ENCODE data around the gene OLR1.

Gene OLR1

DNA sequence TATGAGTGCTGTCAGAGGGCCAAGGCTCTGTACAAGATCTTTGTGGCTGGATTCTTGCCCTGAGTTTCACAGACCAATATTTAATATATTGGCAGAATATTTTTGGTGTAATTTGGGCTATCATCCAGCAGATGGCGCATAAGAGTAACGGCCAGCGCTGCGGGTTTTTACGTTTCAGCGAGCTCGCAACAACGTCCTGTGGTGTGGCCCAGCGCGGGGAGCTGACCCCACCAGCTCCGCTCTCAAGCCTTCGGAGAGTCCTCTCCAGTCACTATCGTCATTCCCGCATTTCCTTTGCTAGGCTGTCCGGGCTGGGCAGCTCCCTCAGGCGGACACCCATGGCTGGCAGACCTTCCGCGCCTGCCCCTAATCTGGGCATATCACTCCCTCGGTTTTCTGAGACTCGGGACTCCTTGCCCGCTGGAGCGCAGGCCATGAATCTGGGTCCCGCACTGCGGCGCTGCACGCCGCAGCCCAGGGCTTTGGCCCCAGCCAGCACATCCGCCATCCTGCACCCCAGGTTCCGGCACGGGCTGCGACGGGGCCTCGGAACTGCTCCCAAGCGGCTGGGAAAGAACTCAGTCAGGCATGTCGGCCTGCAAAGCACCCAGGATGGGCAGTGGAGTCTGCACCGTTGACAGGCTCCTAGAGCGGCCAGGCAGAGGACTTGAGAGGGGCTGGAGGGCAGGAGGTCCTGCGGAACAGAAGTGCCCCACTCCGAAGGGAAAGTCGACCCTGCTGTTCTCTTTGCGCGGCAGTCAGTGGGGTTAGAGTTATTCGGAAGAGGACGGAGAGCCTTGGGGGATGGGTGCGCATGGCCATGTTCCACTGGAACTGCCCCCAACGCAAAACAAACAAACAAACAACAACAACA is 18.4 kb downstream of the OLR1 start:
- no peak for DNase-seq (ENCODE audit: low read depth)

DNA sequence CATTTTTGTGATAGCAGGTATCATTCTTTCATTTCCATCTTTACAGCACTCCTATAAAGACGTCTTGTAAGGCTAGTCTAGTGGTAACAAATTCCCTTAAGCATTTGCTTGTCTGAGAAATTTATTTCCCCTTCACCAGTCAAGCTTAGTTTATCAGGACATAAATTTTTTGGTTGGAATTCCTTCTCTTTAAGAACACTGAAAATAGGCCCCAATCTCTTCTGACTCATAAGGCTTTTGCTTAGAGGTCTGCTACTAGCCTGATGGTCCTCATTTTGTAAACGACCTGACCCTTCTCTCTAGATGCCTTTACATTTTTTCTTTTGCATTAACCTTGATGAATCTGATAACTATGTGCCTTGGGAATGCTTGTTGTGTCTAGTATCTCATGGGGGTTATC is 20.3 kb downstream of the OLR1 start:
- no peak for DNase-seq (ENCODE audit: low read depth)

DNA sequence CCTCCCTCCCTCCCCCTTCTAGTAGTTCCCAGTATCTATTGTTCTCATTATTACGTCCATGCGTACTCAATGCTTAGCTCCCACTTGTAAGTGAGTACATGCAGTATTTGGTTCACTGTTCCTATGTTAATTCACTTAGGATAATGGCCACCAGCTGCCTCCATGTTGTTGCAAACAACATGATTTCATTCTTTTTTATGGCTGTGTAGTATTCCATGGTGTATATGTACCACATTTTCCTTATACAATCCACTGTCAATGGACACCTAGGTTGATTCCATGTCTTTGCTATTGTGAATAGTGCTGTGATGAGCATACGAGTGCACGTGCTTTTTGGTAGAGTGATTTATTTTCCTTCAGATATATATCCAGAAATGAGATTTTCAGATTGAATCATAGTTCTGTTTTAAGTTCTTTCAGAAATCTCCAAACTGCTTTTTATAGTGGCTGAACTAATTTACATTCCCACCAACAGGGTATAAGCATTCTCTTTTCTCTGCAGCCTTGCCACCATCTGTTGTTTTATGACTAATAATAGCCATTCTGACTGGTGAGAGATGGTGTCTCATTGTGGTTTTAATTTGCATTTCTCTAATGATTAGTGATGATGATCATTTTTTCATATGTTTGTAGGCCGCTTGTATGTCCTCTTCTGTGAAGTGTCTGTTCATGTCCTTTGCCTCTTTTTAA is 24.1 kb downstream of the OLR1 start:
- no peak for DNase-seq (ENCODE audit: low read depth)

DNA sequence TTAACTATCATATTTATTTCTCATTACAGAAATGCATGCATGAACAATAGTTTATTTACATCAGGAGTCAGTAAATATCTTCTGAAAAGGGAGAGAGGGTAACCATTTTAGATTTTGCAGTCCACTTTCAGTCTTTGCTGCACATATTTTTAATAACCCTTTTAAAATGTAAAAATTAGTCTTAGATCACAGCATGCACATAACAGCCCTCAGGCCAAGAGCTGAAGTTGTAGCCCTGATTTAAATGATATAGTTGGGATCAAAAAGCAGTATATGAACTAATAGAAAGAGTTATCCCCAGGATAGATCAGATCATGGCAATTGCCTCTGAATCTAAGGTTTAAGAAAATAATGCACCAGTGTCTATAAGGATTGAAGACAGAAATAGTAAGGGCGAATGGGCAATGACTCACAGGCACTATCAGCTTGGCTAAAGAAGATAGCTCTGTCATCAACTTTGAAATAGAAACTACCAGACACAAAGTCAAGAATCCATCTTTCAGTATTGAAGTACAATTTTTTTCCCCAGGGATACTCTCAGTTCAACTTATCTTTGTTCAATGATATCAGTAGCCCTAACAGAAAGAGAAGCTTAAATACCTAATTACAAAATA is 28.8 kb downstream of the OLR1 start:
- DNase-seq (ENCODE audit: low read depth), result no peak

DNA sequence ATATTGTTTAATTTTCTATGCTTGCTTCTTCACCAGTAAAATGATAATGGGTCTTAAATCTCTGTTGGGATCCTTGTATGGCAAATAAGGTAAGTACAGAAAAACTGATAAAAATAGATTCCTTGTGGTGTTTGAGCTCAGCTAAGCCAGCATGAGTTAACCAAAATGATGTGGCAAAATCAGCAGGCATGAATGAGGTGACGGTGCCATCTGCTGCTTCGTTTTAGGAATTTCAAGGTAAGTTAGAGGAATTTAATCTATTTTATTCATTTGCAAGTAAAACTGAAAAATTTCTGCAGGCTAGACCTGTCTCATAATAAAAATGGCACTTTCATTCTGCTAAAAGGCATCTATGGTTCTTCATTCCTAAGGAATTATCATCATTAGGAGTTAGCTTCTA is 31.9 kb downstream of the OLR1 start:
- peak; percentile 34 for DNase-seq (ENCODE audit: low read depth)

DNA sequence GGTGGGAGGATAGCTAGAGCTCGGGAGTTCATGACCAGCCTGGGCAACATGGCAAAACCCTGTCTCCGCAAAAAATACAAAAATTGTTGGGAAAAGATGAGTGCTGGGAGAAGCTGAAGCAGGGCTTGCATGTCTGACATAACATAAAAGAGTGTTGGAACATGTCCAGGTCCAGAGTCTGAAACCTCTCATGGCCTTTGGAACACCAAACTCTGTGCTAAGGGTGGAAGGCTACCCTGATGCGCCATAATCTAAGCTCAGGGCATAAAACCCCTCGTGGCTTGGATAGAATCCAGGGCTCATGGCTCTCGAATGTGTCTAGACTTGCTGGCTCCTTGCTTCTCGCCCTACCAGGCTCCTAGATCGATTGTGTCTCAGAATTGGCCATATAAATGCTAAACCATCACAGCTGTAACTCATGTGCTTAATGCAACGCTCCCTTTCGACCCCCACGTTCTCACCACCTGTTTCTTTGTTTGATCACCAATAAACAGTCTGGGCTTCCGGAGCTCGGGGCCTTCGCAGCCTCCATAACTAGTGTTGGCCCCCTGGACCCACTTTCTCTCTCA is 35.2 kb downstream of the OLR1 start:
- DNase-seq (ENCODE audit: low read depth), result no peak

DNA sequence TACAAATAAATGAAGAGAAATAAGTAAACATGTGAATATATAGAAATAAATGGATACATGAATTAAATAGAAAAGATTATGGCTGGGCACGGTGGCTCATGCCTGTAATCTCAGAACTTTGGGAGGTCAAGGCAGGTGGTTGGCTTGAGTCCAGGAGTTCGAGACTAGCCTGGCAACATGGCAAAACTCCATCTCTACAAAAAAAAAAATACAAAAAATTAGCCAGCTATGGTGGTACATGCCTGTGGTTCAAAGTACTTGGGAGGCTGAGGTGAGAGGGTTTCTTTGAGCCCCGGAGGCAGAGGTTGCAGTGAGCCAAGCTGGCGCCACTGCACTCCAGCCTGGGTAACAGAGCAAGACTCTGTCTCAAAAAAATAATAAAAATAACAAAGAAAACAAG is 36.8 kb downstream of the OLR1 start:
- no peak for DNase-seq (ENCODE audit: low read depth)

DNA sequence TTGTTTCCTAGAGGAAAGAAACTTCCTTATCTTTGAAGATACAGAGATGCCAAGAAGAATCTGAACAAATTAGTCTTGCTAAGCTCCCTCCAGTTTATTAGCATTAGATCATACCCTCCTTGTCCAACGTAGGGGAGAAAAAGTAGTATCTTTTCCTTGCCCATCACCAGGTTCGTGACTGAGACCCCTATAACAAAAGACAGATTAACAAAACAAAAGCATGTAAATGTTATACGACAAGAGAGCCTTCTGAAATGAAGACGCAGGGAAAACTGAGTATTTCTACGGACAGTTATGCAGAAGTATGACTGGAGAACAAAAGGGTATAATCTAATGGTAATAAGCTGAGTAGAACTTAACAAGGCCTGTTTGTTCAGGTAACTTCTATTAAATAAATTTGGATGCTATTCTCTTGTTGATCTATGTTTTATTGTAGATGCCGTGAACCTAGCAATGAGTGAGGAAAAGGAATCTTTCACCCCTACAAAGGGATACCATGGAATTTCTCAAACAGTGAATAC is 39.0 kb downstream of the OLR1 start:
- DNase-seq (ENCODE audit: low read depth), result no peak

DNA sequence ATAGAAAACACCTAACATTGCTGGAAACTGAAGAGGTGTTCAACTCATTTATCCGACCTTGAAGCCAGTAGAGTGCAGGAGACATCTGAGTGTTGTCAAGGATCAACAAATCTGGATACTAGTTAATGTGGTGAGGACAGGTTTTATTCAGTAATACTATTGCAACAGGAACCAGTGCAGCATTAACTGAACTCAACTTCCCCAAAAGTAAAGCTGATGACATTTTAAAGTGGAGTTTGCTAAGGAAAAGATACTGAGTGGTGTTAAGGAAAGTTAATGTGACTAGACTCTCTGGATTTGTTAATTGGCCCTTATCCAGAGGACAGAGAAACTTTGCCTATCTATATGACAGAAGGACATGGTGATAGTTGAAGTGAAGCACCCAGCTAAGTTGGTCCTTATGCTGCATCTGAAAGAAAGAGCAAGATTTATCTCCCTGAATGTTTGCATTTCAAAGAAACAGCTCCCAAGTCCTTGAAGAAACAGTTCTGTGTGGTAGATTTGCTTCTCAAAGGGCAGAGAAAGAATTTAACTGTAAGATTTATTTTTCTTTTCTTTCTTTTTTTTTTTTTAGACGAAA is 40.7 kb downstream of the OLR1 start:
- DNase-seq (ENCODE audit: low read depth), result no peak

DNA sequence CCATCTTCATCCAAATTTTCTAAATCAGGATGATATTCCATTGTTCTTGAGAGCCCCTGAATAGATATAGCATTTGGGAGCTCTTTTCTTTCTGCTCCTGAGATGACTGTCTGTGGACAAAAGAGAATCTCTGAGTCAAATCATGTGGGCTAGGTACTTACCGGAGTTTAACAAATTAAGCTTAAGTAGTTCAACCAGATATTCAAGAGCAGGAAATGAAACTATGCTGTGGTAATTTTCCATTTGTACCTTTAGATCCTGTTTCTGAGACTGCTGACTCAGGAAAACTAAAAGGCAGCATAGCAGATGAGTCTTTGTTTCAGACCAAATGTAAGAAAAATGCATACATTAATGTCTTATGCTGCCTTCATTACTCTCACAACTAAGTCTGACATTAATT is 41.9 kb downstream of the OLR1 start, which contains the start of gene CLEC7A:
TSS of gene CLEC7A (minus strand) at position 158 of the 400 bp plus-strand sequence. CDS start at position 41, 117 bp downstream.
- DNase-seq (ENCODE audit: low read depth), result no peak

DNA sequence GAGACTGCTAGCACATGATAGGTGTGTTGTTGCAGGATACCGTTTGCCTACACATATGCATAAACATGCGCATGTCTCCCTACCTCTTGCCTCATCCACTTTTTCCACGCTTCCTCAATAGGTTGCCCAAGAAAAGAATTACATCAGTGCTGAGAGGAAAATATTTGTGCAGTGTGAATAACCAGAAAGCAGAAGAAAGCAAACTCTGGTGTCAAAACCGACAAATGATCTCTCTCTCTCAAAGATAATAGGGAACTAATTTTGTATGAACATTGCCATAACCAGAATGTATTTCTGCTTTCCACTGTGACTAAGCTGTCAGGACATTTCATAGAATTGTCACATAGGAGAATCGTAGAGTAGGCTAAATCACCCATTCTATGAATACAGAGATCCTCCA is 43.2 kb downstream of the OLR1 start:
- no peak for DNase-seq (ENCODE audit: low read depth)

DNA sequence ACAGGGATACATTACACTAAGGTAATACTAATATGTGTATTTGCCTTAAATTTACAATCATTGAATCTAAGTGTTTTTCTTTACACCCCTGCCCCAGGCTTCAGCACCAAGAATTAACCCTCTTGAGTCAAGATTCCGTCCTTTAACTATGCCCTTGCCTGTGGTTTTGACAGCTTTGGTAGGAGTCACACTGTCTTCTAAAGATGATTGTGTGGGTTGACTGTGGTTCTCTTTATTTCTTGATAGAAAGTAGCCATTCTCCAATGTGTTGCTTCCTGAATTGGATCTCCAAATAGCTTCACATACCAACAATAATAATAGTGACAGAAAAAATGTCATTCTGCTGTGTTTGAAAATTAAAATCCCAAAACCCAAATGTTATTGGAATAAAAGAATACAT is 45.5 kb downstream of the OLR1 start:
- no peak for DNase-seq (ENCODE audit: low read depth)

DNA sequence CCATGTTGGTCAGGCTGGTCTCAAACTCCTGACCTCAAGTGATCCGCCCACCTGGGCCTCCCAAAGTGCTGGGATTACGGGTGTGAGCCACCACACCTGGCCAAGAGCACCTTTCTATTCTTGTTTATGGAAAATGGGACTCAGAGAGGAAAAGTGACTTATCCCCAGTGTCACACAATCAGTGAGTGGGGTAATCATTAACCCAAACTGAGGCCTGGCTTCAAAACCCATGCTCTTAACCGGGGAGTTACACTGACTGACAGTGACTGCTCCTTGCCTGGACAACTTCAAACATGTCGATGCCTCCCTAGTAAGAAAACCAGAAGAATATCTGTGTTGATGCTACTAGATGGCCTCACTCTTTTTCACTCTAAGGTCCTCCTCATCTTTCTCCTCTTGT is 49.2 kb downstream of the OLR1 start:
- no peak for DNase-seq (ENCODE audit: low read depth)

DNA sequence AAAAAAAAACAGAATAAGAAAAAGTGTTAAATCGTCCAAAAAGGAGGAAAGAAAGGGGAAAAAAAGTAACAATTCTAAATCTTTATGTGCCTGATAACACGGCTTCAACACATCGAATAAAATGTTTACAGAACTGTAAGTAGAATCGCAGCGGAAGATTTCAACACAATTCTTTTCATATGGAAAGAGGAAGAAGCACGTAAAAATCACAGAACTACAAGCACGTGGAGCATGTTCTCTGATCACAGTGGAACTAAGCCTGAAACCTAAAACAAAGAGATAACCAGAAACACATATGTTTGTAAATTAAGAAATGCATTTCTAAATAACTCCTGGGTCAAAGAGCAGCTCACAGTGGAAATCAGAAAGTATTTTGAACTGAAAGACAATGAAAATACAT is 50.7 kb downstream of the OLR1 start:
- DNase-seq (ENCODE audit: low read depth), result no peak

DNA sequence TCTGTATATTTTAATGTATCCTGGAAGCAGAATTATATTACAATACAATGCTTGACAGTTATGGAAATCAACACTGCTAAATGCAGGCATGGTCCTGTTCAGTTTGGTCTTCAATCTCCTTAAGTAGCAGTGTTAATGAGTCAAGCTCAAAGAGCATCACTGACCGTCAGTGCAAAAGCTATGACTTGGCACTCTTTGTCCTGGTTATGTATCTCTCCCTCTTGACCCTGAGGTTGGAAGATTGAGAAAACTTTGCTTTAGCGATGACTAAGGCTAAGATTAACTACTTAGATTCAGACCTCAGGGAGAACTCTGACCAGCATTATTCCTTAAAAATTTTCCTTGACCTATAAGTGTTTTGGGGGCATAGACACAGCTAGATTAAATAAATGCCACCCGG is 52.9 kb downstream of the OLR1 start:
- no peak for DNase-seq (ENCODE audit: low read depth)

DNA sequence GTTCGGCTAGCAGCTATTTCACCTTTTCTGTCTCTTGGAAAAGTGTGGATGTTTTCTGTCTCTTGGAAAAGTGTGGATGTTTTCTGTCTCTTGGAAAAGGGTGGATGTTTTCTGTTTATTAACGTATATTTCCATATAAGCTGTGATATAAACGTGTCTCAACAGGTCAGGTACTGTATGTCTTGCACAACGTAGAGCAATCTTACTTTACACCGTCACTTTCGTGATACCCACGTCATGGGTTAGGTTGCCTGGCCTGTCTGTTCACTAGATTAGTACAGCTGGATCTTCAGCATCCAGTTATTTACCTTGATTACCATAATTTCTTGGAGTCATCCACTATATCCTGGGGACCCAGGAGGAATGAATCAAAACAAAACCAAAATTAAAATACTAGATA is 56.0 kb downstream of the OLR1 start:
- no peak for DNase-seq (ENCODE audit: low read depth)

DNA sequence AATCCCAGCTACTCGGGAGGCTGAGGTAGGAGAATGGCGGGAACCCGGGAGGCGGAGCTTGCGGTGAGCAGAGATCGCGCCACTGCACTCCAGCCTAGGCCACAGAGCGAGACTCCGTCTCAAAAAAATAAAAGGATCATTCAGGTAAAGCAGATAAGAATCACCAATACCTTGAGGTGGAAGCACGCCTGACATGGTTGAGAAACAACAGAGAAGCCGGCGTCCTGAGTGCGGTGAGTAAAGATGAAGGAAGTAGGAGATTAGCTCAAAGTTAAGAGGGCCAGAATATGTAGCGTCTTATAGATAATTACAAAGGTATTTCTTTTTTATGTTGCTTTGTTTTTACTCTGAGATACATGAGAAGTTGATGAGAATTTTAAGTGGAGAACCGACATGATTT is 56.6 kb downstream of the OLR1 start:
- DNase-seq (ENCODE audit: low read depth), result no peak

DNA sequence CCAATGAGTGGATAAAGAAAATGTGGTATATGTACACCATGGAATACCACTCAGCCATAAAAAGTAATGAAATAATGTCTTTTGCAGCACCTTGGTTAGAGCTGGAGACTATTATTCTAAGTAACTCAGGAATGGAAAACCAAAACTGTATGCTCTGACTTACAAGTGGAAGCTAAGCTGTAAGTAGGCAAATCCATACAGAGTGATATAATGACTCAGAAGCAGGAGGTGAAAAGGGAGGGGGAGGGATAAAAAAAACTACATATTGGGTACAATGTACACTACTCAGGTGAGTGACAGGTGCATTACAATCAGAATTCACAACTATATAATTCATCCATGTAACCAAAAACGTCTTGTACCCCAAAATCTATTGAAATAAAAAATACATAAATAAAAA is 58.0 kb downstream of the OLR1 start:
- no peak for DNase-seq (ENCODE audit: low read depth)

DNA sequence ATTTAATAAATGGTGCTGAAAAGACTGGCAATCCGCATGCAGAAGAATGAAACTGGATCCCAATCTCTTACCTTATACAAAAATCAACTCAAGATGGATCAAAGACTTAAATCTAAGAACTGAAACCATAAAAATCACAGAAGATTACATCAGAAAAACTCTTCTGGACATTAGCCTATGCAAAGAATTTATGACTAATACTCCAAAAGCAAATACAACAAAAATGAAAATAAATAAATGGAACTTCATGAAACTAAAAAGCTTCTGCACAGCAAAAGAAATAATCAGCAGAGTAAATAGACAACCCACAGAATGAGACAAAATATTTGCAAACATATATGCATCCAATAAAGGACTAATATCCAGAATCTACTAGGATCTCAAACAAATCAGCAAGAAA is 58.9 kb downstream of the OLR1 start:
- no peak for DNase-seq (ENCODE audit: low read depth)

DNA sequence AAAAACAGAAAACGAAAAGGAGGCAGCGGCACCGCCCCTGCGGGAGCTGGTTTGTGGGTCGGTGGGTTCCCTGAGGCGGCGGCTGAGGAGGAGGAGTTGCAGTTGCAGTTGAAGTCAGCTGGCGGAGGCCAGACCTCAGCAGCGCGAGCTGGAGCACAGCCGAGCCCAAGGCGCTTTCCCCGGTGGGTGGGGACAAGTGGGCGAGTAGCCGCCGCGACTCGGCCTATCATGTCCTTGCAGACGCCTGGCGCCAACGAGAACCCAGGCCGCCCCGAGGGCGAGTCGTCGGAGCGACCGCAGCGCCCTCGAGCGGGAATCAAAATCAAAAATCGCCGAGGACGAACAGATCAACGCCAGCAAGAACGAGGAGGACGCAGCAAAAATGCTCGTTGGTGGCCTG is 60.5 kb downstream of the OLR1 start:
- DNase-seq (ENCODE audit: low read depth), result no peak

DNA sequence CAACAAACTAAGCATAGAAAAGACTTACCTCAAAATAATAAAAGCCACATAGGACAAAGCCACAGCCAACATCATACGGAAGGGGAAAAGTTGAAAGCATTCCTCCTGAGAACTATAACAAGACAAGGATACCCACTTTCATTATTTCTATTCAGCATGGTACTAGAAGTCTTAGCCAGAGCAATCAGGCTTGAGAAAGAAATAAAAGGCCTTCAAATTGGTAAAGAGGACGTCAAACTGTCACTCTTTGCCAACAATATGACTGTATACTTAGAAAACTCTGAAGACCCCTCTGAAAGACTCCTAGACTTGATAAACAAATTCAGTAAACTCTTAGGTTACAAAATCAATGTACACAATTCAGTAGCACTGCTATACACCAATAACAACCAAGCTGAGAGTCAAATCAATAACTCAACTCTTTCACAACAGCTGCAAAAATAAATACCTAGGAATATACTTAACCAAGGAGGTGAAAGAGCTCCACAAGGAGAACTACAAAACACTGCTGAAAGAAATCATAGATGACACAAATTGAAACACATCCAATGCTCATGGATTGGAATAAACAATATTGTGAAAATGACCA is 61.6 kb downstream of the OLR1 start:
- no peak for DNase-seq (ENCODE audit: low read depth)
